ENCODE measurements around the gene CAMKMT.

CAMKMT gene

DNA sequence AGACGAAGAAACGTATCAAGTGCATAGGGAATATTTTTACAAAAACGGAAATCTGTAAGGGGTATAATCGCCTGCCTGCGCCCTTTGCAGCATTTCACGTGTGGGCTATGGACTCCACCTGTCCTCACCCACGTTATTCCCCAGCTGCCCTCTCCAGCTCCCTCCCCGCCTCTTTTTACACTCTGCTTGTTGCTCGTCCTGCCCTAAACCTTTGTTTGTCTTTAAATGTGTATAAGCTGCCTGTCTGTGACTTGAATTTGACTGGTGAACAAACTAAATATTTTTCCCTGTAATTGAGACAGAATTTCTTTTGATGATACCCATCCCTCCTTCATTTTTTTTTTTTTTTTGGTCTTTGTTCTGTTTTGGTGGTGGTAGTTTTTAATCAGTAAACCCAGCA lies 410.4 kb downstream of the CAMKMT start:
- H3K4me3 ChIP-seq (ENCODE audit: low read depth, low read length), result no peak overlapping the region
- H3K9me3 ChIP-seq (ENCODE audit: control insufficient read depth, insufficient read depth, low read depth, low read length), result no peaks in the 10 kb centered on the region
- no peaks in the 10 kb centered on the region for H3K36me3 ChIP-seq (ENCODE audit: control insufficient read depth, insufficient read depth, low read length)
- H3K27me3 ChIP-seq (ENCODE audit: control insufficient read depth, insufficient read depth, low read length), result peaks cover 84% of the 10 kb centered on the region
- no peak overlapping the region for H3K27ac ChIP-seq (ENCODE audit: low read depth, low read length)
- H3K4me1 ChIP-seq (ENCODE audit: control insufficient read depth, insufficient read depth, low read length), result peaks cover 46% of the 10 kb centered on the region
- H3K9ac ChIP-seq (ENCODE audit: low read length), result no peak overlapping the region

DNA sequence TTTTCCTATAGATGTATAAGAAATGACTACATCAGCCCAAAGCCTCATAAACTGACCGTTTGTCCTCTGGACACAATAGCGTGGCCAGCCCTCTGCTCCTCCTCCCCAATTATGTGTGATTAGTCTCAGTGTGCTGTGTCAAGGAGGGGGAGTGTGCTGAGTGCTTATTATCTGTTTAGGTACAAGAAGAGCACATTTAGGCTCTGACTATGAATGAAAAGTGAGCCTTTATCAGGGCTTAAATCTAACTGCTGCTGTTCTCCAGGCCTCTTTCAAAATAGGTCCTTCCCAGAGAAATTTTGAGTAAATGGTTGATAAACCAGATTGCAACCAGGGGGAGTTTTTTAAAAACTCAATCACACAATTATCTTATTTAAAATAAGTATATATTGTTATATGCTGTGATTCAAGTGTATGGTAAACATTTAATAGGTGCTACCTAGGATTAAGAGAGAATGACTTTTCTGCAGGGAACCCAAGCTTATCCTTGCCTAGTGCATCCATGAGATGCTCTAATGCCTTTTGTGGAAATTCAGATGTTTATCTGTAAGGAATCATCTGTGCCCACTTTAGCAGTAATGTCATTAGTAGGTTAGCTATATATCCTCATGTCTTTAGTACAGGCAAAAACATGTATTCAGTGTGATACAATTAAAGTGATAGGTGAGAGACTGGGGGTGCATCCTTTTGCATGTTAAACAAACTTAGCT lies 411.1 kb downstream of the CAMKMT start:
- Histone ChIP-seq H3K4me3 (ENCODE audit: low read depth, low read length) (no peak overlapping the region), H3K9me3 (ENCODE audit: control insufficient read depth, insufficient read depth, low read depth, low read length) (no peaks in the 10 kb centered on the region), H3K36me3 (ENCODE audit: control insufficient read depth, insufficient read depth, low read length) (no peaks in the 10 kb centered on the region), H3K27me3 (ENCODE audit: control insufficient read depth, insufficient read depth, low read length) (peaks cover 84% of the 10 kb centered on the region), H3K9ac (ENCODE audit: low read length) (no peak overlapping the region), H3K4me1 (ENCODE audit: control insufficient read depth, insufficient read depth, low read length) (peaks cover 49% of the 10 kb centered on the region), H3K27ac (ENCODE audit: low read depth, low read length) (no peak overlapping the region)

DNA sequence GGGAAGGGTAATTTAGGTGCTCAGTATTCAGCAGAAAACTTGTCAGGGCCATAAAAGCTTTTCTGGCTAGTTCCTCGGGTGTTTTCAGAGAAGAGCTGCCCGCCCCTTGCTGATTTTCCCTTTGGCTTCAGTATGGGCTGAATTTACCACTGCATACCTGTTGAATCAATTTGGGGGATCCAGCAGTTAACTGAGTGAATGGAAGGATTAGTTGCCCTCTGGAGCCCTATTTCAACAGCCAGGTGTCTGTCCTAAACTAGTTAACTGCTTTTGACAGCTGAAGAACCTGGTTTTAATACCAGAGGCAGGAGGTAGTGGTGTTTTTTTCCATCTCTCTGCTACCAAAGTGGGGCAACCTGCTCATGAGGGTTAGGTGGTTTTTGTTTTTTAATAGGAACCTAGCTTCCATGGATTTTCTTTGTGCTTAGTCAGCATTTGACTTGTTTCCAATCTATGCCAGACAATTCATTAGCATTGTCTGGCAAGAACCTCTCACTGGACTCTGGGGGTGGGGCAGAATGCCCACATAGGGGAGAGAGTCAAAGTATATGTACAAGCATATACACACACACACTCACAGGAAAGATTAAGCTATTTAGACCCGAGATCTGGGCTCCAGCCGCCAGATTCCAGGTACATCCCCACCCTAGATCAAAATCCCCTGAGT lies 413.2 kb downstream of the CAMKMT start:
- H3K27me3 ChIP-seq (ENCODE audit: control insufficient read depth, insufficient read depth, low read length), result peaks cover 83% of the 10 kb centered on the region
- H3K4me1 ChIP-seq (ENCODE audit: control insufficient read depth, insufficient read depth, low read length), result peaks cover 49% of the 10 kb centered on the region
- H3K27ac ChIP-seq (ENCODE audit: low read depth, low read length), result no peak overlapping the region
- H3K9me3 ChIP-seq (ENCODE audit: control insufficient read depth, insufficient read depth, low read depth, low read length), result no peaks in the 10 kb centered on the region
- no peak overlapping the region for H3K4me3 ChIP-seq (ENCODE audit: low read depth, low read length)
- H3K9ac ChIP-seq (ENCODE audit: low read length), result no peak overlapping the region
- H3K36me3 ChIP-seq (ENCODE audit: control insufficient read depth, insufficient read depth, low read length), result no peaks in the 10 kb centered on the region

DNA sequence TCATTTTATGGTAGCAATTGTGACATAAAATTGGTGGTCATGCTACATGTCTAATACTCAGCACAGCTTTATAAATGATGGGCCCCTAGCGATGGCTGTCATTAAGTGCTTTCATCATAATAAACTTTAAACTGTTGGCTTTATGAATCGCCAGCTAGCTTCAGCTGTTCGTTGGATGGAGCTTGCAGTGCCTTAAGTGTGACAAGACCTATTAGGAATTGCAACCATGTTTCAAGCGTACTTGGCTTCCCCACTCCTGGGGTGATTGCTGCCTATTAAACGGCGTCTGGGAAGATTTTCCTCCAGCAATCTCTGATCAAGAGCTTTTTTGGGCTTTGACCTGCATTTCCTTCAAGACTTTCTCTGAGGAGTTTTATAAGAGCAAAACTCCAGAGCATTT lies 415.3 kb downstream of the CAMKMT start:
- H3K9me3 ChIP-seq (ENCODE audit: control insufficient read depth, insufficient read depth, low read depth, low read length), result peaks cover 7% of the 10 kb centered on the region
- peaks cover 42% of the 10 kb centered on the region for H3K4me1 ChIP-seq (ENCODE audit: control insufficient read depth, insufficient read depth, low read length)
- no peaks in the 10 kb centered on the region for H3K36me3 ChIP-seq (ENCODE audit: control insufficient read depth, insufficient read depth, low read length)
- no peak overlapping the region for H3K9ac ChIP-seq (ENCODE audit: low read length)
- peaks cover 73% of the 10 kb centered on the region for H3K27me3 ChIP-seq (ENCODE audit: control insufficient read depth, insufficient read depth, low read length)
- no peak overlapping the region for H3K27ac ChIP-seq (ENCODE audit: low read depth, low read length)
- no peak overlapping the region for H3K4me3 ChIP-seq (ENCODE audit: low read depth, low read length)

DNA sequence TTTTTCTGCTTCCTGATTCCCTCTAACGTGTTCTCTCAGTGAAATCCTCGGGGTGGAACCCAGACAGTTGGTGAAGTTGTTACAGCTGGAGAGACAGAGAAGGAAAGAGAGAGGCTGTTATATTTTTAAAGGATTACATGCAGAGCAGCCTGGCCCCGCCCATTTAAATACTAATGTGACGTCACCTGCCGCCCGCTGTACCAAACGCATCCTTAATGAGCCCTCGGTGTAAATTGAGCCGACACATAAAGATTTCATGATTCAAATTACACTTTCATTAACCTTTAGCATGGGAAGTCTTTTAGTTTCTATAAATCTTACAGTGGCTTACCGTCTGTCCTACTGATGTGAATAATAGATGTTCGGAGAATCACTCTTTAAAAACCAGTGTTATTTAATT lies 415.8 kb downstream of the CAMKMT start:
- H3K9ac ChIP-seq (ENCODE audit: low read length), result no peak overlapping the region
- peaks cover 9% of the 10 kb centered on the region for H3K9me3 ChIP-seq (ENCODE audit: control insufficient read depth, insufficient read depth, low read depth, low read length)
- peaks cover 68% of the 10 kb centered on the region for H3K27me3 ChIP-seq (ENCODE audit: control insufficient read depth, insufficient read depth, low read length)
- no peaks in the 10 kb centered on the region for H3K36me3 ChIP-seq (ENCODE audit: control insufficient read depth, insufficient read depth, low read length)
- no peak overlapping the region for H3K27ac ChIP-seq (ENCODE audit: low read depth, low read length)
- peaks cover 42% of the 10 kb centered on the region for H3K4me1 ChIP-seq (ENCODE audit: control insufficient read depth, insufficient read depth, low read length)
- peak overlapping the region; percentile 44 for H3K4me3 ChIP-seq (ENCODE audit: low read depth, low read length)

DNA sequence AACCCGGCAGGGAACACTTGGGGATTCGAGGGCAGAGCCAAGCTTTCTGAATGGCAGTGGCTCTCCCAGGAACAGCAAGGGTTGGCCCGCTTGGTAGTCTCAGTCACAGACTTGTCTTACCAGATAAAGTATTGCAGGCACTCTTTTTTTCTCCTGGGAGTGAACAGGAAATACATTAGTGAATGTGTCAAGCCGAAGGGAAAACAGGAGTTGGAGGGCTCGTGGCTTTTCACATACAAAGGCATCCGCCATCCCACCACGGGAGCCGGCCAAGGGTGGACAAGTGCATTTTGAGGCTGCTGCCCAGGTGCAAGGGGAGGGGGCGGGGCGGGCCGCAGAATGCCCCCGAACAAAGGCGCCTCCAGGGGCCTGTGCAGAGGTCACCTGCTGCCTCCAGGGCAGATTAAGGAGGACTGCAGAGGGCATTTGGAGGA lies 416.5 kb downstream of the CAMKMT start:
- H3K9ac ChIP-seq (ENCODE audit: low read length), result no peak overlapping the region
- no peak overlapping the region for H3K27ac ChIP-seq (ENCODE audit: low read depth, low read length)
- H3K27me3 ChIP-seq (ENCODE audit: control insufficient read depth, insufficient read depth, low read length), result peaks cover 62% of the 10 kb centered on the region
- H3K4me1 ChIP-seq (ENCODE audit: control insufficient read depth, insufficient read depth, low read length), result peaks cover 39% of the 10 kb centered on the region
- H3K4me3 ChIP-seq (ENCODE audit: low read depth, low read length), result peak overlapping the region; percentile 44
- H3K36me3 ChIP-seq (ENCODE audit: control insufficient read depth, insufficient read depth, low read length), result no peaks in the 10 kb centered on the region
- peaks cover 10% of the 10 kb centered on the region for H3K9me3 ChIP-seq (ENCODE audit: control insufficient read depth, insufficient read depth, low read depth, low read length)

DNA sequence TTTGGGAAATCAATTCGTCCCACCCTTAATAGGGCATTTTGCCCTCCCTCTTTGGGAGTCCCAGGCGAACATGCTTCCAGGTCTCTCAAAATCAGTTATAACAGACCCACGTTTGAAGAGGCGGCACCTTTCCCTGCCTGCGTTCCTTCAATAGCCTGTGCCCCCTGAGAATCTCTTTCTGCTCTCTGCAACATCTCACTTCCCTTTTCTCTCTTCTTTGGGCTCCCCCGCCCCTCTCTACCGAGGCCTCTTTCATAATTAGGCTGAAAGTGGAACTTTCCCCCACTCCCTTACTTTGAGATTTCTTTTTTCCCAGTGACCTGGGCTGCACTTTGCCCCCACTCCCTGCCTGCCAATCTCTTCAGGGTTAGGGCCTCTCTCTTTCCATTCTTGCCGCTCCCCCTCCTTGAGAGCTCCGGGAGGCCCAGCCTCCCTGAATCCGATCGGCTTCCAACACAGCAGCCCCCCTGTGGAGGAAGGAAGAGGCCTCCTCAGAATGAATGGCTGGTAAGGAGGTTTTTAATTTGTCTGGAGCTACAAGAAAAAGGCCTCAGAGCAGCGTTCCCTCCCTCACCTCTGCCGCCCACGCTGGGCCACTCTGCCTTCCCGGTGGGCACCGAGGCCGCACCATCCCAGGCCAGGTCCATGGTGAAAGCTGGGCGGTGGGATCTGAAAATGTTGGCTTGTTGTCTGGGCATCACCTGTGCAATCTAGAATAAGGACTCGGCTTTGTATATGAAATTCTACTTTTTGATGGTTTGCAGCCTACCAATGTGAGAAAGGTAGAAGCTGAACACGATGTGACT lies 417.1 kb downstream of the CAMKMT start:
- Histone ChIP-seq H3K4me3 (ENCODE audit: low read depth, low read length) (peak overlapping the region; percentile 44), H3K9me3 (ENCODE audit: control insufficient read depth, insufficient read depth, low read depth, low read length) (peaks cover 10% of the 10 kb centered on the region), H3K27ac (ENCODE audit: low read depth, low read length) (no peak overlapping the region), H3K27me3 (ENCODE audit: control insufficient read depth, insufficient read depth, low read length) (peaks cover 56% of the 10 kb centered on the region), H3K36me3 (ENCODE audit: control insufficient read depth, insufficient read depth, low read length) (no peaks in the 10 kb centered on the region), H3K9ac (ENCODE audit: low read length) (no peak overlapping the region), H3K4me1 (ENCODE audit: control insufficient read depth, insufficient read depth, low read length) (peaks cover 37% of the 10 kb centered on the region)

DNA sequence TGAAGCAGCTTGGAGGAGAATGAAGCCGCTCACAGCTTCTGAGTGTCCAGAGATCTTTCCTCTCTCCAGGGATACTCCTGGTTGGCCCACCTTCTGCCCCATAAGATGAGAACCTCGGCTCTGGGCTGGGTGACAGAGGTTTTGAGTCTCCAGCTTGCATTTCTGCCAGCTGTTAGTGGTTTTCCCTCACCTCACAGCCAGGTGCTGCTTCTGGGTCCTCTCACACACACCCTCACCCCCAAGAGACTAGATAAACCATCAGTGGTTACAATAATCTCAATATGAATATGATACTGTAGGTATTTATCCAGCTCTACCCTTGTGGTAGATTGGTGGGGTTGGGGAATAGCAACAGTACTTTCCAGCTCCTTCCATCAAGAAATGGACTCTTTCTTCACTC lies 418.0 kb downstream of the CAMKMT start:
- Histone ChIP-seq H3K9ac (ENCODE audit: low read length) (no peak overlapping the region), H3K9me3 (ENCODE audit: control insufficient read depth, insufficient read depth, low read depth, low read length) (peaks cover 10% of the 10 kb centered on the region), H3K4me1 (ENCODE audit: control insufficient read depth, insufficient read depth, low read length) (peaks cover 31% of the 10 kb centered on the region), H3K4me3 (ENCODE audit: low read depth, low read length) (no peak overlapping the region), H3K27ac (ENCODE audit: low read depth, low read length) (no peak overlapping the region), H3K27me3 (ENCODE audit: control insufficient read depth, insufficient read depth, low read length) (peaks cover 50% of the 10 kb centered on the region), H3K36me3 (ENCODE audit: control insufficient read depth, insufficient read depth, low read length) (no peaks in the 10 kb centered on the region)

DNA sequence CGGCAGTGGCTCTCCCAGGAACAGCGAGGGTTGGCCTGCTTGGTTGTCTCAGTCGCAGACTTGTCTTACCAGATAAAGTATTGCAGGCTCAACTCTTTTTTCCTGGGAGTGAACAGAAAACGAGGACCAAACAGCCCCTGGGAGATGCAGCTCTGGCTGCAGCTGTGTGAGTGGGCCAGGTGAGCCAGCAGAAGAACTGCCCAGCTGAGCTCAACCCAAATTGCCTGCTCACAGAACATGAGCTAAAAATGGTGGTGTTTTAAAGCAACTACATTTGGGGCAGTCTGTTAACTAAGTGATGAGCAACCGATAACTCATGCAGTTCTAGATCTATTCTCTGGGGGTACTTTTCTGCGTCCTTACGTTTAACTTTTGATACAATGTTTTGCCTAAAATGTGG lies 418.7 kb downstream of the CAMKMT start:
- Histone ChIP-seq H3K9me3 (ENCODE audit: control insufficient read depth, insufficient read depth, low read depth, low read length) (peaks cover 10% of the 10 kb centered on the region), H3K27me3 (ENCODE audit: control insufficient read depth, insufficient read depth, low read length) (peaks cover 45% of the 10 kb centered on the region), H3K4me1 (ENCODE audit: control insufficient read depth, insufficient read depth, low read length) (peaks cover 26% of the 10 kb centered on the region), H3K4me3 (ENCODE audit: low read depth, low read length) (no peak overlapping the region), H3K36me3 (ENCODE audit: control insufficient read depth, insufficient read depth, low read length) (no peaks in the 10 kb centered on the region), H3K27ac (ENCODE audit: low read depth, low read length) (no peak overlapping the region), H3K9ac (ENCODE audit: low read length) (no peak overlapping the region)

DNA sequence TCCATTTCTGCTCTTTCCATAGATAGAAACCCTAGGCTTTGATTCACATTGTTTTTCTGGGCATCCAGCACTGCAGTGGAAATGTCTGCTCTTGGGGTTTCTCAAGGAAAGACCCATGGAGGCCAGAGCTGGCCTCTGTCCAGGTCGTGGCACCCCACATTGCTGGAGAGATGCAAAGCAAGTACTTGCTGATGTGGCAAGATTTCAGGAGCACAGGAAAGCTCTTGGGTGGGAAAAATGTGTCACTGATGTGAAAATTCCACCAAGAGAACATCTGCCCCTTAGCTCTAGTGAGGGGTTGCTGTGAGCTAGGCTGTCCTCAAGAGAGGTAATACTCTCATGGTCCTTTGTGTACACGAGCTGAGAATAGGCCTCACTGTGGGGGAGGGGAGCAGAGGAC lies 423.7 kb downstream of the CAMKMT start:
- no peak overlapping the region for H3K9ac ChIP-seq (ENCODE audit: low read length)

More for the DNA sequence above, 423.7 kb downstream of the CAMKMT start:
- H3K27ac ChIP-seq (ENCODE audit: low read depth, low read length), result no peak overlapping the region
- H3K4me1 ChIP-seq (ENCODE audit: control insufficient read depth, insufficient read depth, low read length), result peaks cover 18% of the 10 kb centered on the region; the same call in 1 of the 2 replicates
- peaks cover 15% of the 10 kb centered on the region for H3K27me3 ChIP-seq (ENCODE audit: control insufficient read depth, insufficient read depth, low read length)
- no peaks in the 10 kb centered on the region for H3K36me3 ChIP-seq (ENCODE audit: control insufficient read depth, insufficient read depth, low read length)
- H3K9me3 ChIP-seq (ENCODE audit: control insufficient read depth, insufficient read depth, low read depth, low read length), result peaks cover 7% of the 10 kb centered on the region
- H3K4me3 ChIP-seq (ENCODE audit: low read depth, low read length), result no peak overlapping the region
